ENCODE results near the gene MARK3.

Gene MARK3

GRCh38 chr14:103550451-103551337 lies 165.5 kb downstream of the MARK3 start:
- TF ChIP-seq, protein P1, sequence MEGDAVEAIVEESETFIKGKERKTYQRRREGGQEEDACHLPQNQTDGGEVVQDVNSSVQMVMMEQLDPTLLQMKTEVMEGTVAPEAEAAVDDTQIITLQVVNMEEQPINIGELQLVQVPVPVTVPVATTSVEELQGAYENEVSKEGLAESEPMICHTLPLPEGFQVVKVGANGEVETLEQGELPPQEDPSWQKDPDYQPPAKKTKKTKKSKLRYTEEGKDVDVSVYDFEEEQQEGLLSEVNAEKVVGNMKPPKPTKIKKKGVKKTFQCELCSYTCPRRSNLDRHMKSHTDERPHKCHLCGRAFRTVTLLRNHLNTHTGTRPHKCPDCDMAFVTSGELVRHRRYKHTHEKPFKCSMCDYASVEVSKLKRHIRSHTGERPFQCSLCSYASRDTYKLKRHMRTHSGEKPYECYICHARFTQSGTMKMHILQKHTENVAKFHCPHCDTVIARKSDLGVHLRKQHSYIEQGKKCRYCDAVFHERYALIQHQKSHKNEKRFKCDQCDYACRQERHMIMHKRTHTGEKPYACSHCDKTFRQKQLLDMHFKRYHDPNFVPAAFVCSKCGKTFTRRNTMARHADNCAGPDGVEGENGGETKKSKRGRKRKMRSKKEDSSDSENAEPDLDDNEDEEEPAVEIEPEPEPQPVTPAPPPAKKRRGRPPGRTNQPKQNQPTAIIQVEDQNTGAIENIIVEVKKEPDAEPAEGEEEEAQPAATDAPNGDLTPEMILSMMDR (IDR thresholded peaks at IDR 0.05): no peak

DNA sequence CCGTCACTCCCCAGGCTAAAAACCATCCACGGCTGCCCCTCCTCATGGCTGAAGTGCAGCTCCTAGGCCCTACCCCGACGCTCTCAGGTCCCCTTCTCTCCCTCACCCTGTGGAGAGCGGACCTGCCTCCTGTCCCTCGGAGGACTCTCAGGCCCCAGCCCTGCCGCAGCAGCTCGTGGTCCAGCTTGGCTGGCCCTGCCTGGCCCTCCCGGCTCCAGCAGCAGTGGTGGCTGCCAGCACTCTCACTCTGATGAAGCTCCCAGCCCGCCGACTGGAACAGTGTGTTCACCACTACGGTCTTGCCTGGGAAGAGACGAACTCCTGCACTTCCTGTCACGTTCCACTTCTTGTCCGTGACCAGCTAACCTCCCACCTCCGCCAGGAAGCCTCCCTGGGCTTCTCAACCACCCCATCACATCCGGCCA lies 166.1 kb downstream of the MARK3 start:
- TF ChIP-seq, protein P1 (IDR thresholded peaks at IDR 0.05): no peak

GRCh38 chr14:103552011-103552845 lies 167.0 kb downstream of the MARK3 start:
- TF ChIP-seq, protein P1 (IDR thresholded peaks at IDR 0.05): no peak

DNA sequence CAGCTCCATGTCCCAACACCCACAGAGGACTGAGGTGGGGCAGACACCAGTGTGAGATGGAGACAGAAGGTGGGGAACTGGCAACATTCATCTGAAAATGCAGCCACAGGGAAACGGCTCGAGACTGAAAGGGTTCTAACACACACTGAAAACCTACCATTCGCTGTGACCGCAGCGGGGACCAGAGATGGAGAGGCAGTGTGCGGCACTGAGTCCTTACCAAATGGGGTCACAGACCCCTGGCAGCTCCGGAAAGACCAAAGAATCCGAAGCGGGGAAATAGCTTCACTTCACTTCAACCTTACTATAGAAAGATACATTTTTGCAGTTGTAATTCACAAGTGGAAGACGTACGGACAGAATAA lies 167.6 kb downstream of the MARK3 start:
- TF ChIP-seq, protein P1 (IDR thresholded peaks at IDR 0.05): no peak

All from LNCAP (cell line).